Chondrocyte (in vitro differentiated cells): ENCODE results near the gene CPA5. TPM values are rescaled to one million over a fixed set of nuclear protein-coding genes. Genes with fewer than 3 reads are reported as not detected.

Source experiments
- DNase-seq: peaks from one replicate; pipeline ENCODE4 v3.0.0; 2021; ENCODE audit warnings: mixed read lengths, low spot score
- H3K27ac Mint-ChIP-seq: one replicate; pipeline ENCODE4 v1.8.0; 2021; ENCODE audit warnings: mild to moderate bottlenecking, moderate library complexity, mixed read lengths; ENCODE audit not compliant: unreplicated experiment
- H3K27me3 Mint-ChIP-seq: 2 replicates; pipeline ENCODE4 v1.8.0; 2021; ENCODE audit warnings: low read depth, mixed read lengths
- H3K36me3 Mint-ChIP-seq: 2 replicates; pipeline ENCODE4 v1.8.0; 2021; ENCODE audit warnings: low read depth, mixed read lengths
- H3K4me1 Mint-ChIP-seq: 2 replicates; pipeline ENCODE4 v1.8.0; 2021; ENCODE audit warnings: low read depth, mild to moderate bottlenecking, mixed read lengths
- H3K4me3 Mint-ChIP-seq: one replicate; pipeline ENCODE4 v1.8.0; 2021; ENCODE audit warnings: mild to moderate bottlenecking, moderate library complexity, mixed read lengths; ENCODE audit not compliant: unreplicated experiment
- H3K9me3 Mint-ChIP-seq: 2 replicates; pipeline ENCODE4 v1.8.0; 2021; ENCODE audit warnings: low read depth, mixed read lengths
- CTCF ChIP-seq: fragments of 200-600 bp; sonication (generic); IDR thresholded peaks from 2 replicates; pipeline ENCODE4 v1.5.0; 2021; ENCODE audit warnings: antibody characterized with exemption, mild to moderate bottlenecking, moderate library complexity
- total RNA-seq: library from RNA; stranded (reverse); gene quantifications from 3 replicates; pipeline ENCODE4 v1.2.1, GENCODE V29; 2021

CPA5 gene
- total RNA-seq, 1 donor from 2014 or later, result not detected

DNA sequence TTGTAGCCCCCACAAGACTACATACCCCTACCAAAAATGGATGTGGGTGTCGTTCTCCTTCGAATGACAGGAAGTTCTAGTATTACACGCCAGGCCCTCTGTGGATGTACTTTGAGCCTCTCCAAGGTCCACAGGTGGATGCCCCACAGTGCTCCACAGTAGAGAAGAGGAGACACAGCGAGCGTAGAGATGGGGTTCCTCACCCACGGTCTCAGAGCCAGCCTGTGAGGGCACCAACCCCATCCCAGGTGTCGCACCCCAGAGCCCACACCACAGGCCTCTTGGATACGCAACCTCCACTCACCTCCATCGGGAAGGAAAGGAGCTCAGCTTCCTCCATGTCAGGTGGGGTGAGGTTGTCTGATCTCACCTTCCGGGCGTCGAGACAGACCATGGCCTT, 2.3 kb downstream of the CPA5 start:
- no peak overlapping the region for H3K27ac Mint-ChIP-seq
- no peak for TF ChIP-seq CTCF
- H3K9me3 Mint-ChIP-seq, result no peaks in the 10 kb centered on the region
- peaks cover 26% of the 10 kb centered on the region for H3K4me1 Mint-ChIP-seq
- no peak for DNase-seq
- H3K27me3 Mint-ChIP-seq, result no peaks in the 10 kb centered on the region
- no peaks in the 10 kb centered on the region for H3K36me3 Mint-ChIP-seq
- no peak overlapping the region for H3K4me3 Mint-ChIP-seq

- no peak for DNase-seq
- H3K36me3 Mint-ChIP-seq, result no peaks in the 10 kb centered on the region
- H3K27ac Mint-ChIP-seq, result no peak overlapping the region
- no peak overlapping the region for H3K4me3 Mint-ChIP-seq
- H3K27me3 Mint-ChIP-seq, result no peaks in the 10 kb centered on the region
- no peaks in the 10 kb centered on the region for H3K9me3 Mint-ChIP-seq
- TF ChIP-seq CTCF, result no peak
- peaks cover 44% of the 10 kb centered on the region for H3K4me1 Mint-ChIP-seq
These were observed 5.5 kb downstream of the CPA5 start for GRCh38 chr7:130349911-130350782.

- no peaks in the 10 kb centered on the region for H3K27me3 Mint-ChIP-seq
- no peak overlapping the region for H3K4me3 Mint-ChIP-seq
- peaks cover 50% of the 10 kb centered on the region for H3K4me1 Mint-ChIP-seq
- no peaks in the 10 kb centered on the region for H3K9me3 Mint-ChIP-seq
- TF ChIP-seq CTCF, result no peak
- DNase-seq, result no peak
- H3K36me3 Mint-ChIP-seq, result no peaks in the 10 kb centered on the region
- H3K27ac Mint-ChIP-seq, result peak overlapping the region; percentile 45
These were observed 6.6 kb downstream of the CPA5 start for GRCh38 chr7:130350945-130351790.

DNA sequence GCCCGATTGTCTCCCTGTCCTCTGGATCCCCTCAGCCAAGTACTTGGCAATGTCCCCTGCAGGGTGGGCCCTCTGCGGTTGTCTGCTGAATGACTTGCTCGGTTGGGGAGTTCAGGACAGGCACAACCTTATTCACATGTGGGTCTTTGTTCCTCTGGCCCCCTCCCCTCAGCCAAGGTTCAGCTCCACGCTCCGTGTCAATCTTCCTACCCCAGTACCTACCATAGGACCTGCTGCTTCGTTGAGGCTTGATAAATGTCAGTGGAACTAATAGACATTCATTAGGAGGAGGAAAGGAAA, 7.1 kb downstream of the CPA5 start:
- Mint-ChIP-seq H3K4me3 (no peak overlapping the region), H3K4me1 (peaks cover 56% of the 10 kb centered on the region), H3K27me3 (no peaks in the 10 kb centered on the region), H3K27ac (no peak overlapping the region), H3K9me3 (no peaks in the 10 kb centered on the region), H3K36me3 (no peaks in the 10 kb centered on the region)
- DNase-seq, result no peak
- no peak for TF ChIP-seq CTCF

GRCh38 chr7:130352194-130353074, 7.8 kb downstream of the CPA5 start:
- DNase-seq, result no peak
- TF ChIP-seq CTCF, result no peak
- H3K4me1 Mint-ChIP-seq, result peaks cover 63% of the 10 kb centered on the region
- H3K27me3 Mint-ChIP-seq, result no peaks in the 10 kb centered on the region
- no peaks in the 10 kb centered on the region for H3K36me3 Mint-ChIP-seq
- no peaks in the 10 kb centered on the region for H3K9me3 Mint-ChIP-seq
- H3K27ac Mint-ChIP-seq, result peak overlapping the region; percentile 80
- no peak overlapping the region for H3K4me3 Mint-ChIP-seq
